Right lobe of liver (tissue), 6 donors: ENCODE data around the gene AIMP1. TPM values are rescaled to one million over a fixed set of nuclear protein-coding genes. Genes with fewer than 3 reads are reported as not detected.
"Not testable (repeated sequence)": the region's sequence is repeated elsewhere in the genome, so short reads cannot be mapped to it uniquely, and the experiment has no call there.

ENCODE experiments used
- ATAC-seq, 4 donors: fragments of 200-7000 bp; cut with Tn5 transposase; one replicate each; pipeline ENCODE4 v1.9.1; 2020; ENCODE audit warnings: mild to moderate bottlenecking in 4 of 4, moderate library complexity in 4 of 4
- DNase-seq, 3 donors: peaks; one replicate each; pipeline ENCODE4 v3.0.0-alpha.2; 2020
- H3K27ac ChIP-seq, 3 donors: fragments of 200-600 bp; one replicate each; pipeline ENCODE4 v1.8.0; 2022
- H3K27me3 ChIP-seq, 2 donors: fragments of 200-600 bp; one replicate each; pipeline ENCODE4 v1.8.0; 2022
- H3K36me3 ChIP-seq, 4 donors: fragments of 200-600 bp; sonication (generic) in 1 of 4; one replicate each; pipeline versions ENCODE4 v1.5.1 to v1.8.0; 2017 to 2022; ENCODE audit warnings: control low read depth in 1 of 4
- H3K4me1 ChIP-seq, 4 donors: fragments of 200-600 bp; sonication (generic) in 1 of 4; one replicate each; pipeline versions ENCODE4 v1.5.1 to v1.8.0; 2017 to 2022; ENCODE audit warnings: control low read depth in 1 of 4
- H3K4me3 ChIP-seq, 3 donors: fragments of 200-600 bp; one replicate each; pipeline ENCODE4 v1.8.0; 2022
- H3K9me3 ChIP-seq, 4 donors: fragments of 200-600 bp; sonication (generic) in 1 of 4; one replicate each; pipeline versions ENCODE4 v1.5.1 to v1.8.0; 2017 to 2022; ENCODE audit warnings: control low read depth in 1 of 4
- POLR2A ChIP-seq: fragments of 450-650 bp; IDR thresholded peaks from one replicate; pipeline ENCODE4 v1.6.1; 2017; ENCODE audit warnings: antibody characterized with exemption, mild to moderate bottlenecking
- WGBS: methylation state at CpG from one replicate; pipeline ENCODE4 v1.1.6; 2018; ENCODE audit warnings: low coverage, low lambda C conversion rate; ENCODE audit not compliant: insufficient coverage; ENCODE audit errors: missing lambda C conversion rate; 5-methylcytosine and 5-hydroxymethylcytosine counted together
- intact Hi-C, 2 donors: fragments of 100-400 bp; cut with DNase I; formaldehyde crosslinking; loops; one replicate each; pipeline versions ENCODE4 v1.11.2 to v1.14.1; 2022
- total RNA-seq, 6 experiments: library from RNA; depleted of rRNA in 2 of 6; stranded (reverse); fragments of >200 nt in 2 of 6; fragmentation: NEBNext Ultra II Directional in 3 of 6; extraction: Animal tissue kit (Norgen Biotek cat#: 25700) in 3 of 6; gene quantifications; one replicate each; pipeline versions ENCODE4 v1.1.0 to v1.2.4, GENCODE V29; 2016 to 2023
- TF ChIP-seq, protein P1 (sequence below), 4 donors: fragments of 200-600 bp in 3 of 4; fragments of 450-650 bp in 1 of 4; IDR thresholded peaks; one replicate each; pipeline versions ENCODE4 v1.5.1 to v1.8.0; 2016 to 2022; ENCODE audit warnings: antibody characterized with exemption in 4 of 4, mild to moderate bottlenecking in 2 of 4
- donor health status: DM: no; HTN: yes; CAD: no.
- donor health status: DM: no; HTN: no; CAD: no.
- donor health status: DM: no; HTN: no; CAD: no.
- donor health status: DM: no; HTN: yes; CAD: no.
- donor health status: DM: no; HTN: yes; CAD: no.

The AIMP1 gene
- total RNA-seq, 6 experiments from 2014 or later: 15.0 to 21.2 (median 16.7) TPM

- ATAC-seq (no peak), DNase-seq (no peak)
- Histone ChIP-seq H3K4me3 (no peak overlapping the region), H3K4me1 (peaks cover 0 to 28% (median 11%) of the 10 kb centered on the region in 4 donors), H3K36me3 (no peaks in the 10 kb centered on the region), H3K27me3 (no peaks in the 10 kb centered on the region), H3K9me3 (no peaks in the 10 kb centered on the region), H3K27ac (no peak overlapping the region)
- intact Hi-C loops: no loop called here
- TF ChIP-seq, protein P1, sequence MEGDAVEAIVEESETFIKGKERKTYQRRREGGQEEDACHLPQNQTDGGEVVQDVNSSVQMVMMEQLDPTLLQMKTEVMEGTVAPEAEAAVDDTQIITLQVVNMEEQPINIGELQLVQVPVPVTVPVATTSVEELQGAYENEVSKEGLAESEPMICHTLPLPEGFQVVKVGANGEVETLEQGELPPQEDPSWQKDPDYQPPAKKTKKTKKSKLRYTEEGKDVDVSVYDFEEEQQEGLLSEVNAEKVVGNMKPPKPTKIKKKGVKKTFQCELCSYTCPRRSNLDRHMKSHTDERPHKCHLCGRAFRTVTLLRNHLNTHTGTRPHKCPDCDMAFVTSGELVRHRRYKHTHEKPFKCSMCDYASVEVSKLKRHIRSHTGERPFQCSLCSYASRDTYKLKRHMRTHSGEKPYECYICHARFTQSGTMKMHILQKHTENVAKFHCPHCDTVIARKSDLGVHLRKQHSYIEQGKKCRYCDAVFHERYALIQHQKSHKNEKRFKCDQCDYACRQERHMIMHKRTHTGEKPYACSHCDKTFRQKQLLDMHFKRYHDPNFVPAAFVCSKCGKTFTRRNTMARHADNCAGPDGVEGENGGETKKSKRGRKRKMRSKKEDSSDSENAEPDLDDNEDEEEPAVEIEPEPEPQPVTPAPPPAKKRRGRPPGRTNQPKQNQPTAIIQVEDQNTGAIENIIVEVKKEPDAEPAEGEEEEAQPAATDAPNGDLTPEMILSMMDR (IDR thresholded peaks at IDR 0.05): no peak
- TF ChIP-seq POLR2A: no peak
Measured at GRCh38 chr4:106318511-106318910, 2.2 kb downstream of the AIMP1 start.

DNA sequence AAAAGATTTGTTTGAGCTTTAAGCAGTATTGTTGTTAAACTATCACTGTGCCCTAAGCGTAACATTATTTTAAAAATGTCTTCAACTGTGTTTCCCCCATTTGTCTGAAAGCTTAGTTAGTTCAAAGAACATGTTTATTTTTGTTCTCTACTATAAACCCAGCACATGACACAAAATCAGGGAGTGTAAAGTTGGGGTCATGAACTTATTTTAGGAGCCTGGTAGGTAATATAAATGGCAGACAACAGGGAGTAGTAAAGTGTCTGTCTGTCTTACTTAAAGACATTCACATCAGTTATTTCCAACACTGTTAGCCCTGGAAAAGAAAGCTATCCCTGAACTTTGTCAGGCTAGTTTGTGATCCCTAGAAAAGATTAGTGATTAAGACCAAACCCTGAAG lies 3.9 kb downstream of the AIMP1 start:
- Histone ChIP-seq H3K36me3 (no peaks in the 10 kb centered on the region), H3K9me3 (no peaks in the 10 kb centered on the region), H3K27me3 (no peaks in the 10 kb centered on the region), H3K4me1 (peaks cover 0 to 17% (median 9%) of the 10 kb centered on the region in 4 donors), H3K27ac (no peak overlapping the region), H3K4me3 (no peak overlapping the region)
- no peak for ATAC-seq
- TF ChIP-seq POLR2A: no peak
- DNase-seq: no peak
- intact Hi-C loops: no loop called here
- 100% methylated on average over 1 of the region's 1 CpG for WGBS

DNA sequence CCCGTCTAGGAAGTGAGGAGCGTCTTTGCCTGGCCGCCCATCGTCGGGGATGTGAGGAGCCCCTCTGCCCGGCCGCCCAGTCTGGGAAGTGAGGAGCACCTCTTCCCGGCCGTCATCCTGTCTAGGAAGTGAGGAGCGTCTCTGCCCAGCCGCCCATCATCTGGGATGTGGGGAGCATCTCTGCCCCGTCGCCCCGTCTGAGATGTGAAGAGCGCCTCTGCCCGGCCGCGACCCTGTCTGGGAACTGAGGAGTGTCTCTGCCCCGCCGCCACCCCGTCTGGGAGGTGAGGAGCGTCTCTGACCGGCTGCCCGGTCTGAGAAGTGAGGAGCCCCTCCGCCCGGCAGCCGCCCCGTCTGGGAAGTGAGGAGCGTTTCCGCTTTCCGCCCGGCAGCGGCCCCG lies 4.8 kb downstream of the AIMP1 start:
- intact Hi-C loops, H3K4me3 ChIP-seq, H3K9me3 ChIP-seq, H3K27me3 ChIP-seq, DNase-seq, H3K27ac ChIP-seq, ATAC-seq, H3K36me3 ChIP-seq: not testable (repeated sequence)
- H3K4me1 ChIP-seq: peaks cover 0 to 16% (median 8%) of the 10 kb centered on the region in 4 donors
- 94% methylated on average over 13 of the region's 34 CpGs for WGBS

- intact Hi-C loops, ATAC-seq, DNase-seq, H3K9me3 ChIP-seq, H3K4me3 ChIP-seq, H3K27me3 ChIP-seq, H3K27ac ChIP-seq: not testable (repeated sequence)
- Histone ChIP-seq H3K36me3 (peaks cover 0 to 10% (median 3%) of the 10 kb centered on the region in 4 donors), H3K4me1 (peaks cover 0 to 16% (median 8%) of the 10 kb centered on the region in 4 donors)
- 79% methylated on average over 6 of the region's 6 CpGs for WGBS
Measured at GRCh38 chr4:106321814-106322213, 5.5 kb downstream of the AIMP1 start.

DNA sequence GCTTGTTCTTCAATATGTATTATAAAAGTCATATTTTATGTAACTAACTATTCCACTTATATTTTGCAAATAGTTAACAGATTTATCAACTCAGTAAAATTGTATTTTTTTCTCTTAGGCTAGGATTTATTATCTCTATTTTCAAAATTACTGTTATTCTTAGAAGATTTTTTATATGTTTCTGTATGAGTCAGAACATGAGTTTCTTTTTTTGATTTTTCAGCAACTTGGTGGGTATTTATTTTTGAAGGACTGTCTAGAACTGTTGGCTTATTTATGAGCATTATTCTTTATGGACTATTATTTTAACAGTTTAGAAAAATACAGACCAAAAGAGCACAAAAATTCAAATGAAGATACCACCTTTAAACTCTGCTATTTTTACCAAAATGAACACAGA lies 6.8 kb downstream of the AIMP1 start:
- Histone ChIP-seq H3K4me3 (no peak overlapping the region), H3K9me3 (no peaks in the 10 kb centered on the region), H3K27ac (no peak overlapping the region), H3K36me3 (peaks cover 0 to 23% (median 12%) of the 10 kb centered on the region in 4 donors), H3K27me3 (no peaks in the 10 kb centered on the region), H3K4me1 (peaks cover 0 to 3% (median under 1%) of the 10 kb centered on the region in 4 donors)
- intact Hi-C loops: no loop called here
- DNase-seq (no peak), ATAC-seq (no peak)
- TF ChIP-seq POLR2A: no peak
- TF ChIP-seq, protein P1 (IDR thresholded peaks at IDR 0.05): no peak

DNA sequence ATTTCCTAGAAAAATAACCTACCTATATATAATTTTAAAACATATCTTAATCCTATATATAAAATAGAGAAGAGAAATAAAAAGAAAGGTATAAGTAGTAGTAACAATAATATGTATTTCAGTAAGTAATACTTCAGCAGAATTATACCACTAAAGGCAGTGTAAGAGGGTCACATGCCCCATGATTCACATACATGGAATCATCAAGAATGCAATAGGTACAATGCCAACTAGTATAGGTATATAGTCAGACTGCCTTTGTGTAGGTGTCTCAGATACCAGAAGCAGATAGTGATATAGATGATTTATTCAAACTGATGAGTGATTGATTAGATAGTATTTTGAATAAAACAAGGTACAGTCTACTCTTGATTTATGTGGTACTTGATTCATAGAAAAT lies 9.4 kb downstream of the AIMP1 start:
- DNase-seq (no peak), ATAC-seq (no peak)
- Histone ChIP-seq H3K27ac (no peak overlapping the region), H3K4me3 (no peak overlapping the region), H3K36me3 (peaks cover 0 to 42% (median 17%) of the 10 kb centered on the region in 4 donors), H3K4me1 (no peaks in the 10 kb centered on the region), H3K27me3 (no peaks in the 10 kb centered on the region), H3K9me3 (no peaks in the 10 kb centered on the region)
- intact Hi-C loops: no loop called here
- TF ChIP-seq, protein P1 (IDR thresholded peaks at IDR 0.05): no peak
- no peak for TF ChIP-seq POLR2A
